ENCODE data around the gene SCTR. TPM values are rescaled to one million over a fixed set of nuclear protein-coding genes. Genes with fewer than 3 reads are reported as not detected.

The SCTR gene
- total and polyA plus RNA-seq, 2 of the 13 experiments (the other 11 are each of a cell fraction or from before 2014, with no cell fraction given): not detected

- TF ChIP-seq MAX (IDR thresholded peaks at IDR 0.05) (no peak), GABPA (IDR thresholded peaks at IDR 0.05; ENCODE audit: low read depth, low read length) (no peak), GABPA (CRISPR knock-in tag; IDR thresholded peaks at IDR 0.05; ENCODE audit: low read depth) (no peak), UBTF (CRISPR knock-in tag; IDR thresholded peaks at IDR 0.05) (no peak), GATAD1 (CRISPR knock-in tag; IDR thresholded peaks at IDR 0.05) (no peak), ZNF318 (CRISPR knock-in tag; IDR thresholded peaks at IDR 0.05) (no peak), ZNF816 (CRISPR knock-in tag; IDR thresholded peaks at IDR 0.05; ENCODE audit: borderline replicate concordance) (no peak), SMYD3 (CRISPR knock-in tag; IDR thresholded peaks at IDR 0.05) (no peak), POGZ (CRISPR knock-in tag; IDR thresholded peaks at IDR 0.05) (no peak), ASH2L (IDR thresholded peaks at IDR 0.05; ENCODE audit: insufficient read length, low read depth, low read length) (no peak), CEBPG (CRISPR knock-in tag; IDR thresholded peaks at IDR 0.05) (peak; percentile 45; the same call in 1 of the 2 replicates), ZNF512 (CRISPR knock-in tag; IDR thresholded peaks at IDR 0.05) (no peak)
- TF ChIP-seq, protein P1, sequence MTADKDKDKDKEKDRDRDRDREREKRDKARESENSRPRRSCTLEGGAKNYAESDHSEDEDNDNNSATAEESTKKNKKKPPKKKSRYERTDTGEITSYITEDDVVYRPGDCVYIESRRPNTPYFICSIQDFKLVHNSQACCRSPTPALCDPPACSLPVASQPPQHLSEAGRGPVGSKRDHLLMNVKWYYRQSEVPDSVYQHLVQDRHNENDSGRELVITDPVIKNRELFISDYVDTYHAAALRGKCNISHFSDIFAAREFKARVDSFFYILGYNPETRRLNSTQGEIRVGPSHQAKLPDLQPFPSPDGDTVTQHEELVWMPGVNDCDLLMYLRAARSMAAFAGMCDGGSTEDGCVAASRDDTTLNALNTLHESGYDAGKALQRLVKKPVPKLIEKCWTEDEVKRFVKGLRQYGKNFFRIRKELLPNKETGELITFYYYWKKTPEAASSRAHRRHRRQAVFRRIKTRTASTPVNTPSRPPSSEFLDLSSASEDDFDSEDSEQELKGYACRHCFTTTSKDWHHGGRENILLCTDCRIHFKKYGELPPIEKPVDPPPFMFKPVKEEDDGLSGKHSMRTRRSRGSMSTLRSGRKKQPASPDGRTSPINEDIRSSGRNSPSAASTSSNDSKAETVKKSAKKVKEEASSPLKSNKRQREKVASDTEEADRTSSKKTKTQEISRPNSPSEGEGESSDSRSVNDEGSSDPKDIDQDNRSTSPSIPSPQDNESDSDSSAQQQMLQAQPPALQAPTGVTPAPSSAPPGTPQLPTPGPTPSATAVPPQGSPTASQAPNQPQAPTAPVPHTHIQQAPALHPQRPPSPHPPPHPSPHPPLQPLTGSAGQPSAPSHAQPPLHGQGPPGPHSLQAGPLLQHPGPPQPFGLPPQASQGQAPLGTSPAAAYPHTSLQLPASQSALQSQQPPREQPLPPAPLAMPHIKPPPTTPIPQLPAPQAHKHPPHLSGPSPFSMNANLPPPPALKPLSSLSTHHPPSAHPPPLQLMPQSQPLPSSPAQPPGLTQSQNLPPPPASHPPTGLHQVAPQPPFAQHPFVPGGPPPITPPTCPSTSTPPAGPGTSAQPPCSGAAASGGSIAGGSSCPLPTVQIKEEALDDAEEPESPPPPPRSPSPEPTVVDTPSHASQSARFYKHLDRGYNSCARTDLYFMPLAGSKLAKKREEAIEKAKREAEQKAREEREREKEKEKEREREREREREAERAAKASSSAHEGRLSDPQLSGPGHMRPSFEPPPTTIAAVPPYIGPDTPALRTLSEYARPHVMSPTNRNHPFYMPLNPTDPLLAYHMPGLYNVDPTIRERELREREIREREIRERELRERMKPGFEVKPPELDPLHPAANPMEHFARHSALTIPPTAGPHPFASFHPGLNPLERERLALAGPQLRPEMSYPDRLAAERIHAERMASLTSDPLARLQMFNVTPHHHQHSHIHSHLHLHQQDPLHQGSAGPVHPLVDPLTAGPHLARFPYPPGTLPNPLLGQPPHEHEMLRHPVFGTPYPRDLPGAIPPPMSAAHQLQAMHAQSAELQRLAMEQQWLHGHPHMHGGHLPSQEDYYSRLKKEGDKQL (CRISPR knock-in tag; IDR thresholded peaks at IDR 0.05; ENCODE audit: low read depth): no peak
Measured at GRCh38 chr2:119425119-119425405, 99.2 kb downstream of the SCTR start (continued).
